CD14-positive monocyte (primary cell): ENCODE results near the gene FRMPD1. TPM values are rescaled to one million over a fixed set of nuclear protein-coding genes. Genes with fewer than 3 reads are reported as not detected.

Experiments used
- DNase-seq, 3 donors: peaks; one replicate each; pipeline ENCODE4 v3.0.0-alpha.2; 2011 to 2022
- H2AFZ ChIP-seq: 2 replicates; pipeline ENCODE4 v1.6.0; 2012; ENCODE audit warnings: mild to moderate bottlenecking, low read depth, low read length, inconsistent platforms; ENCODE audit not compliant: insufficient read depth, poor library complexity, severe bottlenecking
- H3K27ac ChIP-seq, 2 donors: 1 replicate in 1 of 2; 2 replicates in 1 of 2; pipeline ENCODE4 v1.5.1; 2012 to 2013; ENCODE audit warnings: low read length in 2 of 2, control low read depth in 1 of 2, inconsistent platforms in 1 of 2, low read depth in 1 of 2, mild to moderate bottlenecking in 1 of 2
- H3K27me3 ChIP-seq, 2 donors: one replicate each; pipeline versions ENCODE4 v1.6.0 to v1.6.1; 2011 to 2013; ENCODE audit warnings: low read length in 2 of 2; ENCODE audit not compliant: control insufficient read depth in 2 of 2, insufficient read depth in 2 of 2
- H3K36me3 ChIP-seq, 2 donors: replicated peaks in 1 of 2; 1 replicate in 1 of 2; 2 replicates in 1 of 2; pipeline versions ENCODE4 v1.5.1 to v1.6.1; 2012 to 2013; ENCODE audit warnings: low read length in 2 of 2, control low read depth in 1 of 2, inconsistent platforms in 1 of 2, mild to moderate bottlenecking in 1 of 2; ENCODE audit not compliant: insufficient read depth in 2 of 2, control insufficient read depth in 1 of 2
- H3K4me1 ChIP-seq, 2 donors: 1 replicate in 1 of 2; 2 replicates in 1 of 2; pipeline versions ENCODE4 v1.5.1 to v1.6.1; 2012 to 2013; ENCODE audit warnings: low read length in 2 of 2, control low read depth in 1 of 2, inconsistent platforms in 1 of 2, mild to moderate bottlenecking in 1 of 2, moderate library complexity in 1 of 2; ENCODE audit not compliant: insufficient read depth in 2 of 2, control insufficient read depth in 1 of 2
- H3K4me2 ChIP-seq: replicated peaks from 2 replicates; pipeline ENCODE3; 2012; ENCODE audit warnings: low read length, moderate library complexity, mild to moderate bottlenecking; ENCODE audit not compliant: poor library complexity, severe bottlenecking; ENCODE audit errors: extremely low read depth
- H3K4me3 ChIP-seq, 3 experiments: fragments of 200-600 bp in 1 of 3; sonication (generic) in 1 of 3; replicated peaks in 1 of 3; 1 replicate in 2 of 3; 2 replicates in 1 of 3; pipeline ENCODE4 v1.5.1; 2011 to 2013; ENCODE audit warnings: low read length in 3 of 3, mild to moderate bottlenecking in 3 of 3, control low read depth in 2 of 3, low read depth in 2 of 3, inconsistent platforms in 1 of 3, moderate library complexity in 1 of 3
- H3K79me2 ChIP-seq: 2 replicates; pipeline ENCODE4 v1.6.0; 2012; ENCODE audit warnings: mild to moderate bottlenecking, control low read depth, inconsistent platforms, low read length, moderate library complexity; ENCODE audit not compliant: insufficient read depth
- H3K9ac ChIP-seq: 2 replicates; pipeline ENCODE4 v1.6.0; 2017; ENCODE audit warnings: low read length, mild to moderate bottlenecking; ENCODE audit not compliant: insufficient read depth, poor library complexity, severe bottlenecking
- H3K9me3 ChIP-seq, 2 donors: replicated peaks in 1 of 2; 1 replicate in 1 of 2; 2 replicates in 1 of 2; pipeline versions ENCODE4 v1.5.1 to v1.6.1; 2012 to 2013; ENCODE audit warnings: low read length in 2 of 2, control low read depth in 1 of 2; ENCODE audit not compliant: control insufficient read depth in 1 of 2, insufficient read depth in 1 of 2
- H4K20me1 ChIP-seq: 2 replicates; pipeline ENCODE4 v1.6.0; 2012; ENCODE audit warnings: mild to moderate bottlenecking, low read length, control low read depth, moderate library complexity; ENCODE audit not compliant: insufficient read depth
- H3K27ac Mint-ChIP-seq, 7 donors: one replicate each; pipeline ENCODE4 v1.8.0; 2020; ENCODE audit warnings: mild to moderate bottlenecking in 7 of 7, mixed read lengths in 7 of 7, moderate library complexity in 6 of 7, inconsistent platforms in 2 of 7
- H3K27me3 Mint-ChIP-seq, 3 donors: one replicate each; pipeline ENCODE4 v1.8.0; 2021 to 2022; ENCODE audit warnings: low read depth in 3 of 3, mild to moderate bottlenecking in 3 of 3, mixed read lengths in 3 of 3, moderate library complexity in 3 of 3, inconsistent platforms in 1 of 3
- H3K36me3 Mint-ChIP-seq, 2 donors: one replicate each; pipeline ENCODE4 v1.8.0; 2020; ENCODE audit warnings: mixed read lengths in 2 of 2, inconsistent platforms in 1 of 2, mild to moderate bottlenecking in 1 of 2
- H3K4me1 Mint-ChIP-seq: one replicate; pipeline ENCODE4 v1.8.0; 2020; ENCODE audit warnings: mild to moderate bottlenecking, mixed read lengths
- H3K4me3 Mint-ChIP-seq, 2 donors: one replicate each; pipeline ENCODE4 v1.8.0; 2020; ENCODE audit warnings: mild to moderate bottlenecking in 2 of 2, mixed read lengths in 2 of 2, moderate library complexity in 1 of 2
- H3K9me3 Mint-ChIP-seq, 7 donors: one replicate each; pipeline ENCODE4 v1.8.0; 2020 to 2022; ENCODE audit warnings: mixed read lengths in 7 of 7, mild to moderate bottlenecking in 6 of 7, moderate library complexity in 6 of 7, inconsistent platforms in 2 of 7
- WGBS: methylation state at CpG from one replicate; pipeline ENCODE4 v1.1.5; 2013; ENCODE audit warnings: missing lambda C conversion rate; ENCODE audit not compliant: insufficient coverage; 5-methylcytosine and 5-hydroxymethylcytosine counted together
- intact Hi-C, 2 donors: fragments of 100-400 bp; cut with micrococcal nuclease; formaldehyde crosslinking; loops; one replicate each; pipeline versions ENCODE4 v1.15.0 to v1.15.1; 2023
- polyA plus RNA-seq, 3 donors: library from polyadenylated mRNA; depleted of rRNA in 1 of 3; unstranded in 2 of 3; stranded (reverse) in 1 of 3; fragments of 300-500 nt in 2 of 3; fragments of >200 nt in 1 of 3; fragmentation: Illumina TruSeq in 2 of 3; gene quantifications; 1 replicate in 2 of 3; 2 replicates in 1 of 3; pipeline ENCODE4 v1.2.3, GENCODE V29; 2012 to 2021
- TF ChIP-seq, protein P1 (sequence below): fragments of 200-600 bp; IDR thresholded peaks from one replicate; pipeline ENCODE4 v1.8.0; 2022; ENCODE audit warnings: antibody characterized with exemption, mild to moderate bottlenecking

The FRMPD1 gene
- polyA plus RNA-seq, 3 donors: 0.03 TPM; not detected in 2

DNA sequence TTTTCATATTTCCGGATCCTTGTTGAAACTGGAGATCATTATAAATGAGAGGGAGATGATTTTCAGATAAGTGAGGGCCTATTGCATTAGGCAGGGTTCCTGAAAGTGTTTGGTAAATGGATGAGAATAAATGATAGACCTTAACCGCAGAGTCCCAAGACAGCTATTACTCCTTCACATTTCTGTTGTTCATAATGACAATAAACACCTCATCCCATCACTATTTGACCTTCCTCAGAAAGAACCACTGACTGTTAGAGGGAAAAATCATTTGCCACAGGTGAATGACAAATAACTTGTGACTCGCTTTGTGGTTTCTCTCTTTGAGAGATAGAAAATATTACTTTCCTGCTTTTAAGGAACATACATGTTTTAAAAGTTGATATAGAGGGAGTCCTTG lies 55.5 kb downstream of the FRMPD1 start:
- Mint-ChIP-seq H3K4me1 (no peaks in the 10 kb centered on the region), H3K9me3 (no peaks in the 10 kb centered on the region), H3K27ac (no peak overlapping the region), H3K36me3 (no peaks in the 10 kb centered on the region), H3K4me3 (no peak overlapping the region), H3K27me3 (peaks cover 0 to 3% (median 3%) of the 10 kb centered on the region in 3 donors)
- Histone ChIP-seq H3K79me2 (no peaks in the 10 kb centered on the region), H3K9ac (no peak overlapping the region), H4K20me1 (no peaks in the 10 kb centered on the region), H3K27ac (no peak overlapping the region), H3K36me3 (no peaks in the 10 kb centered on the region), H3K9me3 (no peaks in the 10 kb centered on the region), H3K4me3 (no peak overlapping the region), H3K27me3 (no peaks in the 10 kb centered on the region), H2AFZ (no peak overlapping the region), H3K4me1 (no peaks in the 10 kb centered on the region), H3K4me2 (no peak overlapping the region)
- TF ChIP-seq, protein P1, sequence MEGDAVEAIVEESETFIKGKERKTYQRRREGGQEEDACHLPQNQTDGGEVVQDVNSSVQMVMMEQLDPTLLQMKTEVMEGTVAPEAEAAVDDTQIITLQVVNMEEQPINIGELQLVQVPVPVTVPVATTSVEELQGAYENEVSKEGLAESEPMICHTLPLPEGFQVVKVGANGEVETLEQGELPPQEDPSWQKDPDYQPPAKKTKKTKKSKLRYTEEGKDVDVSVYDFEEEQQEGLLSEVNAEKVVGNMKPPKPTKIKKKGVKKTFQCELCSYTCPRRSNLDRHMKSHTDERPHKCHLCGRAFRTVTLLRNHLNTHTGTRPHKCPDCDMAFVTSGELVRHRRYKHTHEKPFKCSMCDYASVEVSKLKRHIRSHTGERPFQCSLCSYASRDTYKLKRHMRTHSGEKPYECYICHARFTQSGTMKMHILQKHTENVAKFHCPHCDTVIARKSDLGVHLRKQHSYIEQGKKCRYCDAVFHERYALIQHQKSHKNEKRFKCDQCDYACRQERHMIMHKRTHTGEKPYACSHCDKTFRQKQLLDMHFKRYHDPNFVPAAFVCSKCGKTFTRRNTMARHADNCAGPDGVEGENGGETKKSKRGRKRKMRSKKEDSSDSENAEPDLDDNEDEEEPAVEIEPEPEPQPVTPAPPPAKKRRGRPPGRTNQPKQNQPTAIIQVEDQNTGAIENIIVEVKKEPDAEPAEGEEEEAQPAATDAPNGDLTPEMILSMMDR: no peak
- no CpG with 5 or more reads among the region's 3 CpGs for WGBS
- no peak for DNase-seq
- intact Hi-C loops: no loop called here

DNA sequence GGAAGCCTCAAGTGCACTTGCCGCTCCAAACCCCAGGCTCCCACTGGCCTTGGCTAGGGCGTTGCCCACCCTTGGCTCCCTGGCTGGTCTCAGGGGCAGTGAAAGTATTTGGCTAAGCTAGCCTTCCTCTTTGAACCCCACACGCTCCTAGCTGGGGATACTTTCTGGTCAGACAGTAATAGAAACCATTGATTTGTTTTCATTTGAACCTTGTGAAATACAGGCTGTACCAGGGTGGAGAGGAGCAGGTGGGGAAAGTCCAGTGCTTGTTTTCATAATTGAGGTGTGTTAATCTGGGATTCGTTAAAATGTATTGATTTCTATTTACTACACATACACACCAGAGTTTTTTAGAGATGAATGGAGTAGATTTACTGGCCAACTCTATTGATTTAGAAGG lies 57.0 kb downstream of the FRMPD1 start:
- H3K27ac ChIP-seq: no peak overlapping the region
- no peaks in the 10 kb centered on the region for H3K27me3 ChIP-seq
- TF ChIP-seq, protein P1: no peak
- Mint-ChIP-seq H3K36me3 (no peaks in the 10 kb centered on the region), H3K4me3 (no peak overlapping the region), H3K9me3 (no peaks in the 10 kb centered on the region), H3K4me1 (no peaks in the 10 kb centered on the region), H3K27ac (no peak overlapping the region), H3K27me3 (peaks cover 0 to 3% (median 3%) of the 10 kb centered on the region in 3 donors)
- no peak overlapping the region for H3K4me2 ChIP-seq
- H3K9ac ChIP-seq: no peak overlapping the region
- DNase-seq: no peak
- WGBS: 100% methylated on average over 1 of the region's 4 CpGs
- H3K4me3 ChIP-seq: no peak overlapping the region
- no peaks in the 10 kb centered on the region for H3K36me3 ChIP-seq
- no peaks in the 10 kb centered on the region for H4K20me1 ChIP-seq
- intact Hi-C loops: no loop called here
- H3K9me3 ChIP-seq: no peaks in the 10 kb centered on the region
- H3K4me1 ChIP-seq: no peaks in the 10 kb centered on the region
- no peak overlapping the region for H2AFZ ChIP-seq
- H3K79me2 ChIP-seq: no peaks in the 10 kb centered on the region
